ENCODE data around the gene BBS4. TPM values are rescaled to one million over a fixed set of nuclear protein-coding genes. Genes with fewer than 3 reads are reported as not detected.
"Not testable (repeated sequence)": the region's sequence is repeated elsewhere in the genome, so short reads cannot be mapped to it uniquely, and the experiment has no call there.

The BBS4 gene
- total and polyA plus RNA-seq, 10 donors: 7.5 to 20.7 (median 13.4) TPM

DNA sequence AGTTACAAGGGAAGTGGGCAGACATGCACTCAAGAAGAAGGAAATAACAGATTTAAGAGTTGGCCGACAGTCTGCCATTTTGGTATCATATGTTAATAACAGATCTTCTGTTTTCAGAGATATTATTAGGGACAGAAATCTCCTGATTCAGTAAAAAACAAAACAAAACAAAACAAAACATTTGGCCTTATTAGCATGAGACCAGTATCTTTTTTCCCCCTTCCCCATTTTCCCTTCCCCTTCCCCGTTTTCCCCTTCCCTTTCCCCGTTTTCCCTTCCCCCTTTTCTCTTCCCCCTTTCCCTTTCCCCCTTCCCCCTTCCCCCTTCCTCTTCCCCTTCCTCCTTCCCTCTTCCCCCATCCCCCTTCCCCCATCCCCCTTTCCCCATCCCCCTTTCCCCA is 39.4 kb downstream of the BBS4 start:
- intact Hi-C loops (cut with DNase I; ENCODE audit: low total_unique reads): no loop called here
- WGBS, 5 donors: 62 to 86% (median 66%) methylated on average over 3 of the region's 3 CpGs
- no peak for TF ChIP-seq POLR2A (IDR thresholded peaks at IDR 0.05)
- TF ChIP-seq POLR2AphosphoS5 (IDR thresholded peaks at IDR 0.05): no peak
- TF ChIP-seq, protein P1, sequence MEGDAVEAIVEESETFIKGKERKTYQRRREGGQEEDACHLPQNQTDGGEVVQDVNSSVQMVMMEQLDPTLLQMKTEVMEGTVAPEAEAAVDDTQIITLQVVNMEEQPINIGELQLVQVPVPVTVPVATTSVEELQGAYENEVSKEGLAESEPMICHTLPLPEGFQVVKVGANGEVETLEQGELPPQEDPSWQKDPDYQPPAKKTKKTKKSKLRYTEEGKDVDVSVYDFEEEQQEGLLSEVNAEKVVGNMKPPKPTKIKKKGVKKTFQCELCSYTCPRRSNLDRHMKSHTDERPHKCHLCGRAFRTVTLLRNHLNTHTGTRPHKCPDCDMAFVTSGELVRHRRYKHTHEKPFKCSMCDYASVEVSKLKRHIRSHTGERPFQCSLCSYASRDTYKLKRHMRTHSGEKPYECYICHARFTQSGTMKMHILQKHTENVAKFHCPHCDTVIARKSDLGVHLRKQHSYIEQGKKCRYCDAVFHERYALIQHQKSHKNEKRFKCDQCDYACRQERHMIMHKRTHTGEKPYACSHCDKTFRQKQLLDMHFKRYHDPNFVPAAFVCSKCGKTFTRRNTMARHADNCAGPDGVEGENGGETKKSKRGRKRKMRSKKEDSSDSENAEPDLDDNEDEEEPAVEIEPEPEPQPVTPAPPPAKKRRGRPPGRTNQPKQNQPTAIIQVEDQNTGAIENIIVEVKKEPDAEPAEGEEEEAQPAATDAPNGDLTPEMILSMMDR (IDR thresholded peaks at IDR 0.05 in 8 of 11, conservative IDR thresholded peaks at IDR 0.05 in 3 of 11): no peak
- Histone ChIP-seq H3K27ac (no peak overlapping the region), H3K27me3 (replicated peaks in 1 of 7) (no peaks in the 10 kb centered on the region), H3K4me3 (no peak overlapping the region), H3K4me1 (no peaks in the 10 kb centered on the region), H3K36me3 (peaks cover 0 to 43% (median 0%) of the 10 kb centered on the region in 6 donors), H3K9me3 (no peaks in the 10 kb centered on the region)
- no peak for DNase-seq

DNA sequence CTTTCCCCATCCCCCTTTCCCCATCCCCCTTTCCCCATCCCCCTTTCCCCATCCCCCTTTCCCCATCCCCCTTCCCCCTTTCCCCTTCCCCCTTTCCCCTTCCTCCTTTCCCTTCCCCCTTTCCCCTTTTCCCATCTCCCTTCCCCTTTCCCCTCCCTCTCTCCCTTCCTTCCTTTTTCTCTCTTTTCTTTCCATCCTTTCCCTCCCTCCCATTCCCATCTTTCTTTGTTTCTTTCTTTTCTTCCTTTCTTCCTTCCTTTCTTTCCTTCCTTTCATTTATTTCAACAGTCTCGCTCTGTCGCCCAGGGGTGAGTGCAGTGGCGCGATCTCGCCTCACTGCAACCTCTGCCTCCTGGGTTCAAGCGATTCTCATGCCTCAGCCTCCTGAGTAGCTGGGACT is 39.8 kb downstream of the BBS4 start:
- 93 to 97% (median 95%) methylated on average over 6 of the region's 6 CpGs for WGBS, 5 donors
- H3K4me3 ChIP-seq; intact Hi-C loops (cut with DNase I; ENCODE audit: low total_unique reads); H3K4me1 ChIP-seq; H3K27ac ChIP-seq; DNase-seq; H3K27me3 ChIP-seq (replicated peaks in 1 of 7); H3K9me3 ChIP-seq: not testable (repeated sequence)
- H3K36me3 ChIP-seq: peaks cover 0 to 42% (median under 1%) of the 10 kb centered on the region in 6 donors

DNA sequence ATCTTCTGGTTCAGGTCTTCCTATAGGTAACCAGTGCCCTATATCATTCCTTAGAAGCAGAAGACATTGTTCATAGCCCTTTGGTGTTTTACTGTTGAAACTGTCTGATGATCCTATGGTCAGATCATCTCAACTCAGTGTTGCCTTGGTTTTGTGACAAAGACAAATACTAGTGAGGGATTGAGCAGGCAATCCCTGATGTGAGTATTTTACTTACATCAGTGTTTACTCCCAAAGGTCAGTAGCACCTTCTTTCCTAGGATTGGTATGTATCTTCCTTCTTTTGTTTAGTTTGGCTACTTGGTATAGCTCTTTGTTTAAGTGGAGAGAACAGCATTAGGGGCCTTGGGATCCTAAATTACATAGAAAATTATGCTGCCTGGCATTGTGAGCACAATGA is 41.1 kb downstream of the BBS4 start:
- Histone ChIP-seq H3K9me3 (no peaks in the 10 kb centered on the region), H3K4me3 (no peak overlapping the region), H3K27me3 (replicated peaks in 1 of 7) (no peaks in the 10 kb centered on the region), H3K27ac (no peak overlapping the region), H3K4me1 (no peaks in the 10 kb centered on the region), H3K36me3 (peaks cover 0 to 53% (median 10%) of the 10 kb centered on the region in 6 donors)
- DNase-seq: no peak
- TF ChIP-seq POLR2AphosphoS5 (IDR thresholded peaks at IDR 0.05): no peak
- TF ChIP-seq POLR2A (IDR thresholded peaks at IDR 0.05): no peak
- intact Hi-C loops (cut with DNase I; ENCODE audit: low total_unique reads): no loop called here

DNA sequence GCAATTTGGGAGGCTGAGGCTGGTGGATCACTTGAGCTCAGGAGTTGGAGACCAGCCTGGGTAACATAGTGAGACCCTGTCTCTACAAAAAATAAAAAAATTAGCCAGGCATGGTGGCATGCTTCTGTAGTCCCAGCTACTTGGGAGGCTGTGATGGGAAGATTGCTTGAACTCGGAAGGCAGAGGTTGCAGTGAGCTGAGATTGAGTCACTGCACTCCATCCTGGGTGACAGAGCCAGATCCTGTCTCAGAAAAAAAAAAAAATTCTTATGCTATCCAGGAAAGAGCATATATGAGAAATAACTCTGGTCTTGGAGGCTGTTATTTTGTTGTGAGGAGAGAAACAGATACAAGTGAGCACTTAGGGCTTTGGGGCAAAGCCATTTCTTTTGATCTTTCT is 42.2 kb downstream of the BBS4 start:
- 89 to 100% (median 96%) methylated on average over 1 of the region's 1 CpG for WGBS, 5 donors
- intact Hi-C loops (cut with DNase I; ENCODE audit: low total_unique reads); H3K4me1 ChIP-seq; H3K4me3 ChIP-seq; H3K9me3 ChIP-seq; DNase-seq; H3K27ac ChIP-seq; H3K27me3 ChIP-seq (replicated peaks in 1 of 7): not testable (repeated sequence)
- peaks cover 0 to 62% (median 12%) of the 10 kb centered on the region in 6 donors for H3K36me3 ChIP-seq

DNA sequence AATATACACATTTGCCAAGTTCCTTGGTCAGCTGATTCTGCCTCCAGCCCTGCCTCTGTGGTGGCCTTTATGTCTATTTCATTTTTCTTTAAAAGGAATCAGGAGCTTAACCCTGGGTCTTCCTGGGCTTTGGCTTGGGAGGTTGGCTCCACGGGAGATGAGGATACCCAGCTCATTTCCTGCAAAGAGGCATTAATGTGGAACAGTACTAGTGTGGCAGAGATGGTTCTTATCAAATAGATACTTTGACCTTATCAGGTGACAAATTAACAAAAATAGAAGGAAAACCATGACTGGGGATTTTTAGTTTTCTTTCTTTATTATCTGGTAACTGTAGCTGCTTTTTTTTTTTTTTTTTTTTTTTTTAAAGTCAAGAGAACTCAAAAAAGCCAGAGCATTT is 42.8 kb downstream of the BBS4 start:
- Histone ChIP-seq H3K27me3 (replicated peaks in 1 of 7) (no peaks in the 10 kb centered on the region), H3K4me1 (no peaks in the 10 kb centered on the region), H3K4me3 (no peak overlapping the region), H3K9me3 (no peaks in the 10 kb centered on the region), H3K36me3 (peaks cover 0 to 68% (median 12%) of the 10 kb centered on the region in 6 donors), H3K27ac (no peak overlapping the region)
- intact Hi-C loops (cut with DNase I; ENCODE audit: low total_unique reads): no loop called here
- no peak for TF ChIP-seq POLR2A (IDR thresholded peaks at IDR 0.05)
- TF ChIP-seq, protein P1 (IDR thresholded peaks at IDR 0.05 in 8 of 11, conservative IDR thresholded peaks at IDR 0.05 in 3 of 11): no peak
- TF ChIP-seq POLR2AphosphoS5 (IDR thresholded peaks at IDR 0.05): no peak
- no peak for DNase-seq
- 77 to 95% (median 93%) methylated on average over 1 of the region's 1 CpG for WGBS, 5 donors

DNA sequence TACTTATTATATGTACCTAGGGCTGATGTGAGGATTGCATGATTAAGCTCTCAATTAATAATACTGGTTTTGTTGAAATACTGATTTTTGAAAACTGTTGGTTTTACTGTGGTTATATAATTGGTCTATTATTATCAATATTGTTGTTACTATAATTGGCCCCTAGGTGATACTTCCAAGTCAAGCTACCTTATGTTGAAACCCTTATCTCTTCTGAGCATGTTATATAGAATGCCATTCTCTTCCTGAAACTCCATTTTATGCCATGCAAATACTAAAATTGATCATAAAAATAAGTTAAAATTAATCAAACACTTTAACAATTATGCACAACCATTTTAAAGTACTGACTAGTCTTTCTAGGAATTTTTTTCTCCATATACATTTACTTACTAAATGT is 46.1 kb downstream of the BBS4 start:
- peaks cover 0 to 84% (median 26%) of the 10 kb centered on the region in 6 donors for H3K36me3 ChIP-seq
- DNase-seq: no peak
- H3K4me3 ChIP-seq: no peak overlapping the region
- TF ChIP-seq POLR2AphosphoS5 (IDR thresholded peaks at IDR 0.05) (no peak), POLR2A (IDR thresholded peaks at IDR 0.05) (no peak)
- TF ChIP-seq, protein P1 (IDR thresholded peaks at IDR 0.05 in 8 of 11, conservative IDR thresholded peaks at IDR 0.05 in 3 of 11): no peak
- intact Hi-C loops (cut with DNase I; ENCODE audit: low total_unique reads): no loop called here
- no peak overlapping the region for H3K27ac ChIP-seq
- no peaks in the 10 kb centered on the region for H3K27me3 ChIP-seq (replicated peaks in 1 of 7)
- no peaks in the 10 kb centered on the region for H3K9me3 ChIP-seq
- H3K4me1 ChIP-seq: no peaks in the 10 kb centered on the region
